OCI-LY1 (cell line): ENCODE measurements around the gene IL36G.

ENCODE experiments used
- H2AFZ ChIP-seq: fragments of 200-600 bp; sonication (generic), shearing (Covaris generic); 2 replicates; pipeline ENCODE4 v1.6.0; 2014; ENCODE audit warnings: antibody characterized with exemption, mild to moderate bottlenecking, low read length
- H3F3A ChIP-seq: fragments of 200-600 bp; sonication (generic), shearing (Covaris generic); 2 replicates; pipeline ENCODE4 v1.6.0; 2014; ENCODE audit warnings: mild to moderate bottlenecking, antibody characterized with exemption, low read length, moderate library complexity; ENCODE audit not compliant: insufficient read depth
- H3K27ac ChIP-seq: fragments of 200-600 bp; sonication (generic); 2 replicates; pipeline ENCODE4 v1.5.1; 2014; ENCODE audit warnings: low read length, mixed run types, mild to moderate bottlenecking, low read depth; ENCODE audit not compliant: poor library complexity, severe bottlenecking
- H3K27me3 ChIP-seq: fragments of 200-600 bp; sonication (generic); 2 replicates; pipeline ENCODE4 v1.6.0; 2014; ENCODE audit warnings: antibody characterized with exemption, mild to moderate bottlenecking, low read length, moderate library complexity; ENCODE audit not compliant: insufficient read depth
- H3K36me3 ChIP-seq: fragments of 200-600 bp; sonication (generic); 2 replicates; pipeline ENCODE4 v1.6.1; 2014; ENCODE audit warnings: mild to moderate bottlenecking, antibody characterized with exemption, low read length, moderate library complexity, mixed read lengths; ENCODE audit not compliant: insufficient read depth
- H3K4me1 ChIP-seq: fragments of 200-600 bp; sonication (generic); 2 replicates; pipeline ENCODE4 v1.5.1; 2014; ENCODE audit warnings: mild to moderate bottlenecking, low read length, moderate library complexity; ENCODE audit not compliant: insufficient read depth, severe bottlenecking
- H3K4me2 ChIP-seq: fragments of 200-600 bp; sonication (generic), shearing (Covaris generic); 2 replicates; pipeline ENCODE4 v1.6.1; 2014; ENCODE audit warnings: low read length
- H3K4me3 ChIP-seq: fragments of 200-600 bp; sonication (generic); 2 replicates; pipeline ENCODE4 v1.5.1; 2014; ENCODE audit warnings: low read length, low read depth, mild to moderate bottlenecking, mixed read lengths; ENCODE audit not compliant: poor library complexity, severe bottlenecking
- H3K79me2 ChIP-seq: fragments of 200-600 bp; shearing (Covaris generic); 2 replicates; pipeline ENCODE4 v1.6.1; 2016; ENCODE audit warnings: mixed run types, low read length, mixed read lengths; ENCODE audit not compliant: insufficient read depth
- H3K9ac ChIP-seq: fragments of 200-600 bp; sonication (generic), shearing (Covaris generic); 2 replicates; pipeline ENCODE4 v1.6.1; 2014; ENCODE audit warnings: mild to moderate bottlenecking, low read length, mixed read lengths
- H3K9me2 ChIP-seq: fragments of 200-600 bp; sonication (generic), shearing (Covaris generic); 2 replicates; pipeline ENCODE4 v1.6.1; 2014; ENCODE audit warnings: low read depth, mild to moderate bottlenecking, low read length, mixed read lengths
- H3K9me3 ChIP-seq: fragments of 200-600 bp; shearing (Covaris generic); 2 replicates; pipeline ENCODE4 v1.6.1; 2014; ENCODE audit warnings: low read length, mixed read lengths
- H4K20me1 ChIP-seq: fragments of 200-600 bp; sonication (generic), shearing (Covaris generic); 2 replicates; pipeline ENCODE4 v1.6.0; 2016; ENCODE audit warnings: mild to moderate bottlenecking, low read length; ENCODE audit not compliant: insufficient read depth
- CTCF ChIP-seq: fragments of 200-600 bp; sonication (generic), shearing (Covaris generic); IDR thresholded peaks from 2 replicates; pipeline ENCODE4 v1.5.1; 2017; ENCODE audit warnings: mild to moderate bottlenecking, antibody characterized with exemption, low read length, moderate library complexity, mixed read lengths
- EZH2 ChIP-seq: fragments of 200-600 bp; sonication (generic), shearing (Covaris generic); IDR thresholded peaks from 2 replicates; pipeline ENCODE4 v1.8.0; 2017; ENCODE audit warnings: borderline replicate concordance, mixed run types, mild to moderate bottlenecking, antibody characterized with exemption, low read length, moderate library complexity, mixed read lengths

IL36G gene

GRCh38 chr2:113021312-113021711, 43.5 kb downstream of the IL36G start:
- Histone ChIP-seq H3K4me3 (no peak overlapping the region), H2AFZ (no peak overlapping the region), H4K20me1 (no peaks in the 10 kb centered on the region), H3K79me2 (no peaks in the 10 kb centered on the region), H3K9me3 (no peaks in the 10 kb centered on the region), H3K9ac (no peak overlapping the region), H3K27ac (no peak overlapping the region), H3K36me3 (no peaks in the 10 kb centered on the region), H3K9me2 (no peaks in the 10 kb centered on the region), H3K4me2 (no peak overlapping the region), H3K27me3 (no peaks in the 10 kb centered on the region), H3K4me1 (no peaks in the 10 kb centered on the region), H3F3A (no peaks in the 10 kb centered on the region)
- TF ChIP-seq CTCF (no peak), EZH2 (no peak)

DNA sequence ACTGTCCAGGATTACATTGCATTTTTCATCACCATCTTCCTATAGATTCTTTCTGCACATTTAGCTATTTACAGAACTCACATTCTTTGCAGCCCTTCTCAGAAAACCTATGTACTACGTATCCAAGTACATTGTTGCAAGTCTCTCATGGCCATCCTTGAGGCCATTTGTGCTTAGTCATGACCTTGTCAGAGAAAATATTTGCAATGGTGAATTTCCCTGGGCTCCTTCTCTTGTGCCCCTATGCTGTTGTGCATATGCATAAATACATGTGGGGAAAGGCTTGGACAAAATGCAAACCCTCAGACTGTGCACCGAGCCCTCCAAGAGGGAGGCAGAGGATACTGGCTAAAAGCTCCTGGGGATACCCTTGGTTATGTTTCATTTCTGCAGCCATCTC, 47.0 kb downstream of the IL36G start:
- Histone ChIP-seq H3K27ac (no peak overlapping the region), H3K27me3 (no peaks in the 10 kb centered on the region), H3K4me3 (no peak overlapping the region), H3K4me1 (no peaks in the 10 kb centered on the region), H3K36me3 (no peaks in the 10 kb centered on the region), H3K9me3 (no peaks in the 10 kb centered on the region), H3K79me2 (no peaks in the 10 kb centered on the region), H3K9me2 (no peaks in the 10 kb centered on the region), H2AFZ (no peak overlapping the region), H3F3A (no peaks in the 10 kb centered on the region), H3K9ac (no peak overlapping the region), H3K4me2 (no peak overlapping the region), H4K20me1 (no peaks in the 10 kb centered on the region)
- no peak for TF ChIP-seq EZH2
- TF ChIP-seq CTCF = no peak

DNA sequence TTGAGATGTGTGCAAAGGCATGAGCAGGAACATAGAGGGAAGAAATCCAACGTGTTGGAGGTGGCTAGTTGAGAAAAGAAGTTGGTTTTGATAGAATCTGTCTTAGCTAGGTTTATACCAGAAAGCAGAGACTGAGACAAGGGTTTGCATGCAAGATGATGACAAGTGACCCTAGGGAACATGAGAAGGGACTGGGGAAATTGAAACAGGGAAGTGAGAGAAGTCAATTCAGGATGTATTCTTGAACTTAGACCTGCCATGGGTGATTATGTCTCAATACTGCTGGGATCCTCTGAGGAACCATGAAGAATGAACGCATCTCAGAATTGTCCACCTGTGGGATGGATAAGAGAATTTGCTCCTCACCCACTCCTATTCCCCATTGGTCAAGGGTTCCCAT, 47.9 kb downstream of the IL36G start:
- Histone ChIP-seq H3K4me2 (no peak overlapping the region), H3K27me3 (no peaks in the 10 kb centered on the region)

More for the DNA sequence above, 47.9 kb downstream of the IL36G start:
- Histone ChIP-seq H3K36me3 (no peaks in the 10 kb centered on the region), H2AFZ (no peak overlapping the region), H3K4me3 (no peak overlapping the region), H3K9me3 (no peaks in the 10 kb centered on the region), H3F3A (no peaks in the 10 kb centered on the region), H3K9me2 (no peaks in the 10 kb centered on the region), H3K9ac (no peak overlapping the region), H3K4me1 (no peaks in the 10 kb centered on the region), H3K27ac (no peak overlapping the region), H4K20me1 (no peaks in the 10 kb centered on the region), H3K79me2 (no peaks in the 10 kb centered on the region)
- TF ChIP-seq EZH2 = no peak
- no peak for TF ChIP-seq CTCF
